COLO668 (cell line): ENCODE data around the gene GTPBP8.
"Not testable (repeated sequence)": the region's sequence is repeated elsewhere in the genome, so short reads cannot be mapped to it uniquely, and the experiment has no call there.

Experiments
- DNase-seq: peaks from one replicate; lab custom pipeline; 2025; ENCODE audit not compliant: unreplicated experiment; lab: John Stamatoyannopoulos, UW

The GTPBP8 gene

DNA sequence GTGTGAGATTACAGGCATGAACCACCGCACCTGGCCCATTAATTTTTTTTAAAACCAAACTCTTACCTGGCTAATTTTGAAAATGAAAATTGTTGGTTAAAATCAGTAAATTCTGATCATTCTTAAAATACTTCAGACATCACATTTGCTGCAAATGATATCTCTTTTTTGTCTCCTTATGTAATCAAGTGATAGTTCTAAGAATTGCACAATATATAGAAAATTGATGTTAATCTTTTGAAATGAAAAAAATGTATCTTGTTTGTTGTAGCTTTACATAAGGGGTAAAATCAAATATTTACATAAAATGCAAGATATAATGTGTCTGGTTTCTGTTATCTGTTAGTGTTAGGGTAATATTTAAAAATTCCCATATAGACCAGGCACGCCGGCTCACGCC lies 5.0 kb downstream of the GTPBP8 start:
- DNase-seq, result no peak

DNA sequence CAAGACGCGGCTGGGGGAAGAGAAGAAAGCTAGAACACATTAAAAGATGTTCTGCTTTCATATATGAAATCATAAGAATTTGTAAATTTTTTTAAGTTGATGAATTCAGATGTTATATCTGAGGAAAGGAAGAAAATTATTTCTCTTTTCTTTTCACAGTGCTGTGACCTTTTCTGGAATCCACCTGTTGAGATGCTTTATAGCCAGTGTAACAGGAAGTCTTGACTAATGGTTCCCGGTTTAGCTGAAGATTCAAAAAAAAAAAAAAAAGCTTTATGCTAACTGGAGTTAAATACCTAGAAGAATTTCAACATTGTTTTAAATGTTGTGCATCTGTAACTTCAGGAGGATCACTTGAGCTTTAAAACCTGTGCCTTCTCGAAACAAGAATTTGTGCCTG lies 9.9 kb downstream of the GTPBP8 start:
- no peak for DNase-seq

DNA sequence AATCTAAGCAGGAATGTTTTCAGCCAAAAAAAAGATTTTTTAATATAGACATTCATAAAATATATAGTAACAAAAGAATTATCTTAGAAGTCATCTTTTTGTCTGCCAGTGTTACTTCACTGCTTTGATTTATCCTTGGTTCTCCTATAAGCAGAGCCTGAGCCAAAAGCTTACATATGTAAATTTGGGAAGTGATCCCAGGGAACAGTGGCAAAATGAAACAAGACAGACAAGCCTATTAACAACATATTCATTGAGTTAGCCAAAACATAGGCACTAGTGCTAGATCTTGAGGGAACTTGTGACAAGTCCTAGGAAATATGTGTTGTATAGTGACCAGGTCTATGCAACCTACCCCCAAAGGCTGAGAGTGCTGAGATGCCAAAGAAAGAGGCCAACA lies 11.3 kb downstream of the GTPBP8 start:
- no peak for DNase-seq

DNA sequence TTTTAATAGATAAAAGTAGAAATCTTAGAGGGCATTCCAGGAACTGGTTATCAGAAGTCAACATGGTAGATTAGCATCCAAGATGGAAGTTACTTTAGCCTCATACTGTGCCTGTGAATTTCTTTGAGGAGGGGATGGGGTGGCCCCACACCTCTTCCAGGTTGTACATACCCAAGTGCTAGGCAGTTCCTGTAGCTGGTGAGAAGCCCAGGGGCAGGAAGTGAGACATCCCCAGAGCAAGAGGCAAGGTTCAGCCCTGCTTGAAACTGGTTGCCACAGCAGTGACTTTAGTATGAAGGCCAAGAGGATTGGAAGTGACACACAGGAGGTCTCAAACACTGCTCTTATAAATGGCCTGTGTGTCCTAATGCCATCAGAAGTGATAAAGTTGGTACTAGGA lies 11.9 kb downstream of the GTPBP8 start:
- no peak for DNase-seq

DNA sequence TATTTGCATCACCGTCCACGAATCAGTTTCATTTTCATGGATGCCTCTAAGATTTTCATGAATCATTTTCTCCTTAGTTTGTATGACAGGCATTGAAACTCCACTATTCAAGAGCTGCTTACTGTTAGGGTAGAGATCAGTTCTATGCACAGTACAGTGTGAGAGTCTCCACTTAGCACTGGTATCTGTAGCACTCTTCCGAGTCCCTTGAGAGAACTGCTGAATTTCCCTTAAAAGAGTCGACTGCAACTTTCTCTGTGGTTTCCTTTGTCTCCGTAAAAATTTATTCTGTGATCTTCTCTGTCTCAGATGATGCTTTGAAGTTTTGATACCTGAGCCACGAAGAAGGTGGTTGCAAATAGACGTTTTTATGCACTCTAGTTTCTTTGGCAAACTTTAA lies 14.8 kb downstream of the GTPBP8 start:
- DNase-seq, result no peak

DNA sequence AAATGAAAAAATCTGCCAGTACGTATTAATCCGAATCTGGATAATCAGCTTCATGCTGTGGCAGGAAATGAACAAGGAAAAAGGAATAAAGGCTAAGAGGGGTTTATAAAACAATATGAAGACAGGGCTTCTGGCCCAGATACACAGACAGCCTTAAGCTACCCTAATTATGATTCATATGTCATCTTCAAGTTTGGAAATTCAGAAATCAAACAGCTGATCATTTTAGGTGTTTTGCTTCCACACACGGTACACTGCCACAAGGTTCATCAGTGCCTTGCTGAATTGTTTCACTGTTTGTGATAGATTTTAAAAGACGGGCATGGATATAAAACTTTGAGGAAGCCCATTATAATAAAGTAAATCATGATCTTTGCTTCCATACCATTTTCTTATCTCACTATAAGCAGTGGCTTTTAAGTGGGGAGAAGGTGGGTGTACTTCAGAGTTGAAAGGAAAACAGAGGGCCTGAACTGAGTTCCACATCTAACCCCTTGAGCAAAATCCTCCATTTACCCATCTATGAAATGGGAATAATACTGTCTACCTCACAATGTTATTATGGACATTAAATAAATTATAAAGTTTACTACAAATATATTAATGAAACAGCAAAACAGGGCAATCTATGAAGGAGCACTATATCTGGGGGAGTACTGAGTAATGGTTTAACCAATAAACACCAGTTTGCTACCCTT lies 15.7 kb downstream of the GTPBP8 start:
- DNase-seq, result no peak

DNA sequence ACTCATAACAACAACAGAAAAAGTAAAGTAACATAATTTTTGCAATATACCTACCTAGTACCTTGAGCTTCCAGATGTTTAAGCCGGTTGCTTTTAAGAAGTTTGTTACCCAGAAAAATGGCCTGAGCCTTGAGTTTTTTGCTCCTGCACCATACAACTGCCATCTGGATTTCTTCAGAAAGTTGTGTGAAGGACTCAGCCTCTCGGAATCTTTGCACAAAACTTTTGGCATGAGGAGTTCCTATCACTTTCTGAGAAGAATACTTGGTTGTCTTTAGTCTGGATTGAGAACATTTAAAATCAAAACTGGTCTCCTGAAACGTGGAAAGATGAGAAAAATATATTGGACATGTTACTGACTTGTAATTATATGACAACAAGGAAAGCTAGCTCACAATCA lies 17.3 kb downstream of the GTPBP8 start:
- DNase-seq, result no peak

DNA sequence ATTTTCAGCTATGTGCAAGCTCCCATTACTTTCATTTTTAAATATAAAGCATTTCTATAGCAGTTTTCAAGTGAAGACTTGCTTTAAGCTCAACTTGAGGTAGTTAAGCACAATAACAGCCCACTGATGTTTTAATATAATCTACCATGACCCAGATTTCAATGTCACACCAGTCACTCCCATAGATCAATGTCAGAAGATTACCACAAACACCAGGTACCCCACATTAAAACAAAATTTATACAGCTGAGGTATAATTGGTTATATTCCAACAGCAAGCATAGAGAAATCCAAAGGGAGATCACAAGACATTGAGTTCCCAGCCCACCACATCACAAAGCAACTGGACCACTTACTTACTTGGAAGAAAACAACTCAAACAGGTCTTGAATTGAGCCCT lies 22.8 kb downstream of the GTPBP8 start:
- no peak for DNase-seq

DNA sequence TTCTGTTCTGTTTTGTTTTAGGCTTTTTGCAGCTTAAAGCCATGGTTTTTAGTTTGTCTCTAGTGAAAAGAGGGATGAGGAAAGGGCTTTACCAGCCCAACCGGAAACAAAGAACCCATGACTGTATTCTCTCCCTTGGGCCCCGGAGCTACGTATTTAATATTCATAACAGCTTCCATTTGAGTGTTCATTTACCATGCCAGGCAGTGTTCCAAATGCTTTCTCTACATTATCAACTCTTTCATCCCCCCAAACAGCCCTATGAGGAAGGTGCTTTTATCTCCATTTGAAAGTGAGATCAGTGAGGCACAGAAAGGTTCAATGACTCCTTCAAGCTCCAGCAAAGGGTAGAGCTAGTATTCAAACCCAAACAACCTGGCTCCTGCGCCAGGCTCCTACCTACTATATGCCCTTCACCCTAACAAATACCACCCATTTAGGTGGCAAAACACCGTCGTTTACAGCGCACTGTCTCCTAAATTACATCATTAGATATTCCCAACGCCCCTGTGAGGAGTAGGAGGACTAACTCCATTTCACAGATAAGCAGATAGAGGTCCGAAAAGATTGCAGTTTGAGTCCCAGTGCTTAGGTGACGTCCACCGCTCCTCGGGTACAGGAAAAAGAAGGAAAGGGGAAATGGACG lies 27.9 kb downstream of the GTPBP8 start:
- peak; percentile 9 for DNase-seq

DNA sequence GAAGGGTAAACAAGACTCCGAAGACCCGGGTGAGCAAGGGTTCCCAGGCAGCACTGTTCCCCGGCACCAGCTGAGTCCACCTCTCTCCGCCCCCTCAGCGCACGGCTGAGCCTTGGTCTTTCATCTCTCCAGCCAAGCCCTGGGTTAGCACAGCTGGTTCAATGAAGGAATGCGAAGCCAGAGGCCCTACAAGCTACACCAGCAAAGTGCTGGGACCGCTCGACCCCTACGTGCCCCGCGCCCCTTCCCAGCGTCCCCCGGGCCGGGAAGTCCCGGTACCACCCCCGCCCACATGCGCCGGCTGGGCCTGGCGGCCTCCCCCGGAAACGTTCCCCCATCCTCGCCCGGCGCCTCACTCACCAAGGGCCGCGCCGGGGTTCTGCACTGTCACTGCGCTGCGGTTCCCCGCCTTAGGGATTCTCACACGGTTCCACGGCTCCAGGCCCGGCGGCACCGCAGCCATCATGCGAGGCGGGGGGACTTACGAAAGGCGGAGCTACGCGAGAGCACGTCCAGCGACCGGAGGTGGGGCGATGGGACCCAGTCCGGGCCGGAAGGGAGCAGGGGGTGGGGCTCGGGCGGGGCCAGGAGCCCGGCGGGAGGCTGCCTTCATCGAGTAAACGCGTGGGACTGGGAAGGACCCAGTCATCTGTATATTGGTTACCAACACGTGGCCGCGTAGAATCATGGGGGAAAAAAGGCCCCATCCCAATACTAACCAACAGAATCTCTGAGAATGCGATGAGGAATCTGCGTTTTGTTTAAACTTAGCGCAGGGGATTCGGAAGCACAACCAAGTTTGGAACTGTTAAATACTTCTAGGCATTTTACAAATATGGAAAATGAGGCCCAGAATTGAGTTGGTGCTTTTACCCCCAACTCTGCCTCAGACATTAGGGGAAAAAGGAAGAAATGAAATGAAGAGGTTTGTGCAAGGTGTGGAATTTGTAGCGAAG lies 28.7 kb downstream of the GTPBP8 start:
- peak; percentile 88 for DNase-seq

DNA sequence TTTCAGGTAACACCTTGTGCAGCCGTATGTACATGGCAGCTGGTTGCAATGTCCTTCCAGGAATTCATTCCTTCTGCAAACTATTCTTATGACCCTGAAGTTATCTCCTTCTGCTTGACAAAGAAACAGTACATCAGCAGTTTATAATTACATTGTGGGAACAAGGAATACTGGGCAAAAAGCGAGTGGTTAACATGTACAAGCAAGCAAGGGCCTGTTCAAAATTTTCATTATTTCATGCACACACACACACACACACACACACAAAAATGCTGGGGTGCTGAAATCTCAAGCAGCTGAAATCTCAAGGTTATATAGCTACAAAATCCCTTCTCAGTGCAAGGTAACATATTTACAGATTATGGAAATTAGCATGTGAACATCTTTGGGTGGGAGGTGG lies 30.7 kb downstream of the GTPBP8 start:
- DNase-seq, result no peak

DNA sequence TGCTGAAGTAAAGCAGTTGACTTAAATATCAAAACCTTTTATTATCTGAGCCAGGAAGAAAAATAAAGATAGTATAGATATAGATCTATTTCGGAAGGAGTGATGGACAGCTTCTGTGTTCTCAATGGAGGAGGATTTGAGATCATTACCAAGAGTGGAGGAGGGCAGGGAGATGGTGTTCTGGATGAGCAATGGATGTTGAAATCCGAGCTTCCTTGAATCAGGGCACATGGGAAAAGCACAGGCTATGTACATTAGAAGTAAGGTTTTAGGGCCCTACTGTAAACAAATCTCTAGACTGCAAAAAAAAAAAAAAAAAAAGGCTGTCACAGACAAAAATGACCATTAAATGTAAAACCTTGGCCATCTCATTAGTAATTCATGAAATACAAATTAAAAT lies 43.2 kb downstream of the GTPBP8 start:
- DNase-seq, result no peak

DNA sequence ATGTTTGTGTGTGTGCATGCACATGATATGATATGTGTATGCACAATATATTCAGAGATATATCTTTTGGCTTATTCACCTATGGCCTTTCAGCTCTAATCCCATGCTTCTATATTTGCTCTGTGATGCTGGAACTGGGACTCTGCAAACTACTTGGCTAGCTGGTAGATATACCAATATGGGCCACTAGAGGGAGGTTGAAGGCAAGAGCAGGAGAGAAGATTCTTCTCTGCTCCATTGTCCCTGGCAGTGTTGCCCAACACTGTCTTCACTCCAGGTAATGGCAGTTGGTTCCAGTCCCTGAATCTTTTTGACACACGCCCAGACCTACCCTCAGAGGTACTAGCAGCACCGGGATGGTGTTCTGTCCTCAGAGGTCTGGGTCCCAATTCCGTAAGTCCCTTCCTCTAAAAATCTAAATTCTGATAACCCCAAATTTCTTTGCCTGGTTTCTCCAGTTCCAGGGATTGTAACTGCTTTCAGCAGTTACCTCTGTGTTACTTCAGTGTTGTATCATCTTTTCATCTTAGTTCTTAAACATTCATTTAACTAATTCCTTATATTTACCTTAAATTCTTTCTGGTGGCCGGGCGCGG lies 44.7 kb downstream of the GTPBP8 start:
- DNase-seq, result peak; percentile 27

DNA sequence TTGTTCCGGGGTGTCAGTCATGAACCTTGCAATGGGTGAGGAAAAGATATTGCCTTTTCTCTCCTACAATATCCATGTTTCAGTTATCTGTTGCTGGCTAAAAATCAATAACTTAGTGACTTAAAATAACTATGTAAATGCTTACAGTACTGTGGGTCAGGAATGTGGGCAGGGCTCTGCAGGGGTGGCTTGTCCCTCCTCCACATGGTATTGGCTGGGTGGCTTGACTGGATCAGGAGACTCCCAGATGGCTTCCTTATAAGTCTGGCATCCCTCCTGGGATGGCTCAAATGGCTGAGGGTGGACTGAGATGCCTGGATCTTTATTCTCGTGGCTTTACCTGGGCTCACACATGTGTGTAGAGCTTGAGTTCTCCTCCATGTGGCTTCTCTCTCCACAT lies 47.5 kb downstream of the GTPBP8 start:
- no peak for DNase-seq

DNA sequence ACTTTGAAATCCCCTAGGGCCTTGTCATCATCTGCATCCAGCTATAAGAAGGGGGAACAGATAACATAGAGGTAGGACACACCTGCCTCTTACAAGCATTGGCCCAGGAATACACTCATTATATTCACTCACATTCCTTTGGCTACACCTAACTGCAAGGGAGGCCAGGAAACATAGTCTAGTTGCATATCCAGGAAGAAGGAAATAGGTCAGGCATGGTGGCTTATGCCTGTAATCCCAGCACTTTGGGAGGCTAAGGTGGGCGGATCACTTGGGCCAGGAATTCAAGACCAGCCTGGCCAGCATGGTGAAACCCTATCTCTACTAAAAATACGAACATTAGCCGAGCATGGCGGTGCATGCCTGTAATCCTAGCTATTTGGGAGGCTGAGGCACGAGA lies 48.8 kb downstream of the GTPBP8 start:
- DNase-seq, result no peak

DNA sequence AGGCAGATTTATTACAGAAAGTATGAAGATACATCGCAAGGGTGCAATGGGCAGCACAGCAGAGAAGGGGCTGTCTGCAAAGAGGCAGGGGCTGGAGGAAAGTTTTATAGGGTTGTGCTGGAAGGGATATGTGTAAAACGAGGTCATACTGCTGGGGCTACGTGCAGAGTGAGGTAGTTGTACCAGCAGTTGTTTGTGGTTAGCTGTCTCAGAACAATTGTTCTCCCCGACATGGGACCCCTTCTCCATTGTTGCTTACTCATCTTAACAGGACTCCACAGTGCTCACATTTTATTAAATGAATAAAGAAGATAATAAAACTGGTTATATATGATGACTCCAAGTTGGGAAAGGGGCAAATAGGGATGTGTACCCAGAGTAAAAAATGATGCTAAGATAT lies 49.4 kb downstream of the GTPBP8 start:
- no peak for DNase-seq

DNA sequence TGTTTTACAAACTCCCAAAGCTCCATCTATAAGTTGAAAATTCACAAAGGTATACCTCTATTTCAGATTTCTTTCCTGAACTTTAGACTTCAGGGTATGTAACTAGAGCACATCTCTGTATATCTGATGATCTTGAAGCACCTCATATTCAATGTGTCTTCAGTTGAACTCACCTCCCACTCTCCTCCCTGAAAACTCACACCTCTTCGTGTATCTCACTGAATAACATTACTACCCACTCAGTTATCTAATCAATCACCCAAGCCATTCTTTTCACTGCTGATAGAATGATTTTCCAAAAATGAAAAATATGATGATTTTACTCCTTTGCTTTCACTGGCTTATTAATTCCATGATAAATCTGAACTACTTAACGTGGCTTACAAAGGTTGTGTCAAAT lies 52.9 kb downstream of the GTPBP8 start:
- DNase-seq, result no peak

DNA sequence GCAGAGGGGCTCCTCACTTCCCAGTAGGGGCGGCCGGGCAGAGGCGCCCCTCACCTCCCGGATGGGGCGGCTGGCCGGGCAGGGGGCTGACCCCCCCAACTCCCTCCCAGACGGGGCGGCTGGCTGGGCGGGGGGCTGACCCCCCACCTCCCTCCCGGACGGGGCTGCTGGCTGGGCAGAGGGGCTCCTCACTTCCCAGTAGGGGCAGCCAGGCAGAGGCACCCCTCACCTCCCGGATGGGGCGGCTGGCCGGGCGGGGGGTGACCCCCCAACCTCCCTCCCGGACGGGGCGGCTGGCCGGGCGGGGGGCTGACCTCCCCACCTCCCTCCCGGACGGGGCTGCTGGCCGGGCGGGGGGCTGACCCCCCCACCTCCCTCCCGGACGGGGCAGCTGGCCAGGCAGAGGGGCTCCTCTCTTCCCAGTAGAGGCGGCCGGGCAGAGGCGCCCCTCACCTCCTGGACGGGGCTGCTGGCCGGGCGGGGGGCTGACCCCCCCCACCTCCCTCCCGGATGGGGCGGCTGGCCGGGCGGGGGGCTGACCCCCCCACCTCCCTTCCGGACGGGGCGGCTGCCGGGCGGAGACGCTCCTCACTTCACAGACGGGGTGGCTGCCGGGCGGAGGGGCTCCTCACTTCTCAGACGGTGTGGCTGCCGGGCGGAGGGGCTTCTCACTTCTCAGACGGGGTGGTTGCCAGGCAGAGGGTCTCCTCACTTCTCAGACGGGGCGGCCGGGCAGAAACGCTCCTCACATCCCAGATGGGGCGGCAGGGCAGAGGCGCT lies 55.6 kb downstream of the GTPBP8 start:
- DNase-seq, result not testable (repeated sequence)

DNA sequence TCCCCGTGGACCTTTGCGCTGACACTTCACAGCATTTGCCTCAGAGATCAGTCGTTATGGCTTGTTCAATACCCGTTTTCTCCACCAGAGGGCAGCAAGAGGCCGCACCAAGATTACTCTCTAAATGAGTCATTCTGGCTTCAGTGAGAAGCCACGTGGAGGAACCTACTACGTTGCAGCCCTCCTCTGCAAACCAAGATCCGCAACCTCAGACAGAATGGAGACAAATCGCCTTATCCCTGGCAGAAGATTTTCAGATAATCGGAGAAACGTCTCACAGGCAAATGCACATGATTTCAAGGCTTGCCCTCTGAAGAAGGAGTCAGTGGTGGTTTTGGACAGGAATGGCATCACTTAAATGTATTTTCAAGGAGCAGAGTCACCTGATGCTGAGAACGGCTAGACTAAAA lies 60.5 kb downstream of the GTPBP8 start:
- DNase-seq, result peak; percentile 65
